Endothelial cell (in vitro differentiated cells): ENCODE measurements around the gene VCL. TPM values are rescaled to one million over a fixed set of nuclear protein-coding genes. Genes with fewer than 3 reads are reported as not detected.

Source experiments
- DNase-seq: peaks from one replicate; pipeline ENCODE4 v3.0.0; 2021; ENCODE audit warnings: low spot score
- H3K27ac Mint-ChIP-seq: one replicate; pipeline ENCODE4 v1.8.0; 2021; ENCODE audit warnings: mixed read lengths, inconsistent platforms; ENCODE audit not compliant: unreplicated experiment
- H3K27me3 Mint-ChIP-seq: one replicate; pipeline ENCODE4 v1.8.0; 2021; ENCODE audit warnings: mild to moderate bottlenecking, moderate library complexity, mixed read lengths, inconsistent platforms; ENCODE audit not compliant: unreplicated experiment
- H3K36me3 Mint-ChIP-seq: one replicate; pipeline ENCODE4 v1.8.0; 2021; ENCODE audit warnings: mild to moderate bottlenecking, low read depth, mixed read lengths, inconsistent platforms; ENCODE audit not compliant: unreplicated experiment
- H3K4me1 Mint-ChIP-seq: one replicate; pipeline ENCODE4 v1.8.0; 2021; ENCODE audit warnings: mild to moderate bottlenecking, mixed read lengths, inconsistent platforms; ENCODE audit not compliant: unreplicated experiment
- H3K4me3 Mint-ChIP-seq: one replicate; pipeline ENCODE4 v1.8.0; 2021; ENCODE audit warnings: mild to moderate bottlenecking, mixed read lengths, inconsistent platforms; ENCODE audit not compliant: unreplicated experiment
- H3K9me3 Mint-ChIP-seq: one replicate; pipeline ENCODE4 v1.8.0; 2021; ENCODE audit warnings: mixed read lengths, inconsistent platforms; ENCODE audit not compliant: unreplicated experiment
- CTCF ChIP-seq: fragments of 200-600 bp; sonication (generic); IDR thresholded peaks from one replicate; pipeline ENCODE4 v1.5.0; 2021; ENCODE audit warnings: antibody characterized with exemption; ENCODE audit not compliant: unreplicated experiment
- total RNA-seq: library from RNA; stranded (reverse); fragmentation: NEBNext Ultra II Directional; extraction: Animal tissue kit (Norgen Biotek cat#: 25700); gene quantifications from one replicate; pipeline ENCODE4 v1.2.1, GENCODE V29; 2021; ENCODE audit not compliant: unreplicated experiment

The VCL gene
- total RNA-seq, 1 donor from 2014 or later = 200 TPM

GRCh38 chr10:74079028-74079935, 81.4 kb downstream of the VCL start:
- H3K4me3 Mint-ChIP-seq = no peak overlapping the region
- peaks cover 14% of the 10 kb centered on the region for H3K36me3 Mint-ChIP-seq
- DNase-seq = no peak
- H3K9me3 Mint-ChIP-seq = no peaks in the 10 kb centered on the region
- peaks cover 9% of the 10 kb centered on the region for H3K4me1 Mint-ChIP-seq
- H3K27ac Mint-ChIP-seq = no peak overlapping the region
- no peak for TF ChIP-seq CTCF
- H3K27me3 Mint-ChIP-seq = no peaks in the 10 kb centered on the region

- Mint-ChIP-seq H3K4me1 (peaks cover 9% of the 10 kb centered on the region), H3K36me3 (peaks cover 9% of the 10 kb centered on the region), H3K27ac (no peak overlapping the region), H3K27me3 (no peaks in the 10 kb centered on the region), H3K4me3 (no peak overlapping the region), H3K9me3 (no peaks in the 10 kb centered on the region)
- no peak for DNase-seq
- no peak for TF ChIP-seq CTCF
Observed at GRCh38 chr10:74079936-74080590, 82.1 kb downstream of the VCL start.

- peak overlapping the region; percentile 49 for H3K27ac Mint-ChIP-seq
- TF ChIP-seq CTCF = peak; percentile 60
- H3K4me1 Mint-ChIP-seq = peaks cover 9% of the 10 kb centered on the region
- no peak overlapping the region for H3K4me3 Mint-ChIP-seq
- peaks cover 9% of the 10 kb centered on the region for H3K36me3 Mint-ChIP-seq
- H3K27me3 Mint-ChIP-seq = no peaks in the 10 kb centered on the region
- DNase-seq = peak; percentile 50
- H3K9me3 Mint-ChIP-seq = no peaks in the 10 kb centered on the region
Observed at GRCh38 chr10:74081192-74081803, 83.4 kb downstream of the VCL start.

- Mint-ChIP-seq H3K4me1 (peaks cover 9% of the 10 kb centered on the region), H3K27me3 (no peaks in the 10 kb centered on the region), H3K36me3 (peaks cover 9% of the 10 kb centered on the region), H3K4me3 (no peak overlapping the region), H3K9me3 (no peaks in the 10 kb centered on the region), H3K27ac (peak overlapping the region; percentile 27)
- DNase-seq = no peak
- TF ChIP-seq CTCF = no peak
Observed at GRCh38 chr10:74081941-74082718, 84.2 kb downstream of the VCL start.
